HepG2 (cell line): Measurements from ENCODE around the gene PAK1. TPM values are rescaled to one million over a fixed set of nuclear protein-coding genes. Genes with fewer than 3 reads are reported as not detected.

Source experiments
- ATAC-seq: fragments of 200-7000 bp; cut with Tn5 transposase; 3 replicates; pipeline ENCODE4 v1.9.1; 2020; ENCODE audit warnings: mild to moderate bottlenecking, moderate library complexity
- BruUV-seq: library from RNA; stranded (reverse); fragments of 400-500 nt; replicated peaks from 2 replicates; lab custom pipeline; 2021; lab: Mats Ljungman, UMichigan
- CTCF ChIA-PET: fragments of 300-600 bp; formaldehyde crosslinking; extraction: SDS; loops from one replicate; lab custom pipeline; 2021; ENCODE audit warnings: low total read pairs, inconsistent platforms, low intra/inter-chr PET ratio; lab: Yijun Ruan, JAX
- POLR2A ChIA-PET: fragments of 350-600 bp; sonication (Branson Sonifier 250); formaldehyde crosslinking; loops from one replicate; lab custom pipeline; 2020; ENCODE audit warnings: antibody characterized with exemption, inconsistent platforms; lab: Yijun Ruan, JAX
- DNase-seq: peaks from one replicate; pipeline ENCODE4 v3.0.0-alpha.2; 2015; ENCODE audit warnings: low spot score
- FAIRE-seq: peaks from 3 replicates; lab custom pipeline; 2011; peaks lifted over from hg19 to GRCh38; lab: Jason Lieb, UNC
- H2AFZ ChIP-seq: one replicate; pipeline ENCODE4 v1.6.1; 2011; ENCODE audit warnings: low read length, inconsistent platforms
- H3K27ac ChIP-seq: fragments of 300-600 bp; 3 replicates; pipeline ENCODE4 v1.8.0; 2011; ENCODE audit warnings: mixed run types, mild to moderate bottlenecking, mixed read lengths, low read length, inconsistent platforms; ENCODE audit not compliant: insufficient read depth; ENCODE audit errors: extremely low read length
- H3K27me3 ChIP-seq, 2 experiments: fragments of 200-600 bp in 1 of 2; 2 replicates in 1 of 2; 3 replicates in 1 of 2; pipeline versions ENCODE4 v1.6.0 to v1.8.0; 2011; ENCODE audit warnings: low read length in 2 of 2, mild to moderate bottlenecking in 2 of 2, moderate library complexity in 2 of 2, inconsistent platforms in 1 of 2; ENCODE audit not compliant: insufficient read depth in 2 of 2, control insufficient read depth in 1 of 2
- H3K36me3 ChIP-seq, 2 experiments: fragments of 200-600 bp in 1 of 2; replicated peaks in 1 of 2; 2 replicates in 1 of 2; 3 replicates in 1 of 2; pipeline versions ENCODE4 v1.5.1 to v1.8.0; 2011; ENCODE audit warnings: low read length in 2 of 2, inconsistent platforms in 1 of 2; ENCODE audit not compliant: insufficient read depth in 2 of 2, control insufficient read depth in 1 of 2
- H3K4me1 ChIP-seq: 2 replicates; pipeline ENCODE4 v1.5.1; 2012; ENCODE audit warnings: low read length, inconsistent platforms; ENCODE audit not compliant: insufficient read depth
- H3K4me2 ChIP-seq: 2 replicates; pipeline ENCODE4 v1.6.0; 2011; ENCODE audit warnings: low read depth, low read length, inconsistent platforms
- H3K4me3 ChIP-seq, 3 experiments: fragments of 200-600 bp in 1 of 3; sonication (generic), shearing (Covaris generic) in 1 of 3; replicated peaks in 1 of 3; 2 replicates each; pipeline ENCODE4 v1.5.1; 2011 to 2016; ENCODE audit warnings: low read length in 3 of 3, inconsistent platforms in 2 of 3, low read depth in 2 of 3, mild to moderate bottlenecking in 2 of 3, control low read depth in 1 of 3, mixed read lengths in 1 of 3; ENCODE audit not compliant: insufficient read depth in 1 of 3
- H3K79me2 ChIP-seq: one replicate; pipeline ENCODE4 v1.6.1; 2011; ENCODE audit warnings: low read length, inconsistent platforms; ENCODE audit not compliant: insufficient read depth
- H3K9ac ChIP-seq: 2 replicates; pipeline ENCODE4 v1.6.0; 2011; ENCODE audit warnings: mild to moderate bottlenecking, low read depth, low read length, inconsistent platforms; ENCODE audit not compliant: insufficient read depth
- H3K9me3 ChIP-seq: 2 replicates; pipeline ENCODE4 v1.5.1; 2012; ENCODE audit warnings: mild to moderate bottlenecking, low read length
- H4K20me1 ChIP-seq: 2 replicates; pipeline ENCODE4 v1.6.0; 2011; ENCODE audit warnings: inconsistent platforms, mild to moderate bottlenecking, low read length, moderate library complexity; ENCODE audit not compliant: insufficient read depth
- CENPBD1 ChIP-seq: sonication (generic); formaldehyde crosslinking; IDR thresholded peaks from 2 replicates; pipeline ENCODE4 v1.8.0; 2022; ENCODE audit warnings: missing genetic modification reagents, low read depth, mild to moderate bottlenecking, borderline replicate concordance
- HIVEP1 ChIP-seq: sonication (generic); formaldehyde crosslinking; IDR thresholded peaks from 2 replicates; pipeline ENCODE4 v1.4.0; 2020; ENCODE audit warnings: mild to moderate bottlenecking, missing genetic modification reagents
- SNAI1 ChIP-seq: sonication (generic); formaldehyde crosslinking; IDR thresholded peaks from 2 replicates; pipeline ENCODE4 v1.5.0; 2020; ENCODE audit warnings: mild to moderate bottlenecking, missing genetic modification reagents, borderline replicate concordance
- ZMYM4 ChIP-seq: sonication (generic); formaldehyde crosslinking; IDR thresholded peaks from 2 replicates; pipeline ENCODE4 v1.8.1; 2023; ENCODE audit warnings: mild to moderate bottlenecking, missing genetic modification reagents
- ZNF282 ChIP-seq: fragments of 450-650 bp; IDR thresholded peaks from 2 replicates; pipeline ENCODE4 v1.6.1; 2018; ENCODE audit not compliant: partially characterized antibody
- ZNF589 ChIP-seq: sonication (generic); formaldehyde crosslinking; conservative IDR thresholded peaks from 2 replicates; pipeline ENCODE4 v1.8.0; 2022; ENCODE audit warnings: mild to moderate bottlenecking, moderate library complexity, missing genetic modification reagents
- ZNF660 ChIP-seq: sonication (generic); formaldehyde crosslinking; IDR thresholded peaks from 2 replicates; pipeline ENCODE4 v1.5.1; 2020; ENCODE audit warnings: mild to moderate bottlenecking, low read depth, missing genetic modification reagents, borderline replicate concordance
- ZNF724P ChIP-seq: sonication (generic); formaldehyde crosslinking; IDR thresholded peaks from 2 replicates; pipeline ENCODE4 v1.8.0; 2022; ENCODE audit warnings: missing genetic modification reagents, borderline replicate concordance
- ZNF777 ChIP-seq: sonication (generic); formaldehyde crosslinking; IDR thresholded peaks from 2 replicates; pipeline ENCODE4 v1.4.0; 2020; ENCODE audit warnings: missing genetic modification reagents
- in situ Hi-C: cut with HindIII; loops from 2 replicates; pipeline ENCODE4 v1.10.0; 2017; ENCODE audit warnings: low pct_unique_long_range_greater_than_20kb; ENCODE audit not compliant: extremely low pct_ligation_motif_present
- intact Hi-C: fragments of 100-400 bp; cut with micrococcal nuclease; formaldehyde crosslinking; loops from one replicate; pipeline ENCODE4 v1.10.0; 2022; ENCODE audit not compliant: unreplicated experiment
- polyA plus RNA-seq, 8 experiments: library from polyadenylated mRNA; depleted of rRNA in 3 of 8; stranded (reverse) in 7 of 8; unstranded in 1 of 8; fragments of >200 nt; fragmentation: Illumina TruSeq in 4 of 8; extraction: Trizol in 4 of 8; gene quantifications; 2 replicates each; pipeline versions ENCODE4 v1.2.1 to v1.2.3, GENCODE V29; 2011 to 2016; ENCODE audit warnings: low read depth in 4 of 8, missing spikeins in 1 of 8, mixed read lengths in 1 of 8; ENCODE audit not compliant: insufficient read depth in 1 of 8
- total RNA-seq, 5 experiments: library from RNA; depleted of rRNA; stranded (reverse); fragments of >200 nt; fragmentation: Illumina TruSeq; extraction: Trizol; gene quantifications; 2 replicates each; pipeline ENCODE4 v1.2.3, GENCODE V29; 2016; ENCODE audit warnings: low read depth in 1 of 5
- TF ChIP-seq, protein P1 (sequence below): sonication (generic); formaldehyde crosslinking; IDR thresholded peaks from 2 replicates; pipeline ENCODE4 v1.5.0; 2020; ENCODE audit warnings: missing genetic modification reagents

The PAK1 gene
- total and polyA plus RNA-seq, 2 of the 13 experiments (the other 11 are each of a cell fraction or from before 2014, with no cell fraction given) = 1.5 to 4.3 TPM

GRCh38 chr11:77308838-77309237 lies 165.1 kb downstream of the PAK1 start:
- POLR2A ChIA-PET = no interaction called here
- no peak for TF ChIP-seq ZNF589
- TF ChIP-seq HIVEP1 (CRISPR knock-in tag) = no peak
- TF ChIP-seq CENPBD1 = no peak
- no peak for TF ChIP-seq ZNF724P (CRISPR knock-in tag)
- TF ChIP-seq ZNF282 = no peak
- no peak for TF ChIP-seq ZNF777
- TF ChIP-seq ZMYM4 (CRISPR knock-in tag) = no peak
- no peak for TF ChIP-seq ZNF660 (CRISPR knock-in tag)
- no peak for TF ChIP-seq SNAI1
- TF ChIP-seq, protein P1, sequence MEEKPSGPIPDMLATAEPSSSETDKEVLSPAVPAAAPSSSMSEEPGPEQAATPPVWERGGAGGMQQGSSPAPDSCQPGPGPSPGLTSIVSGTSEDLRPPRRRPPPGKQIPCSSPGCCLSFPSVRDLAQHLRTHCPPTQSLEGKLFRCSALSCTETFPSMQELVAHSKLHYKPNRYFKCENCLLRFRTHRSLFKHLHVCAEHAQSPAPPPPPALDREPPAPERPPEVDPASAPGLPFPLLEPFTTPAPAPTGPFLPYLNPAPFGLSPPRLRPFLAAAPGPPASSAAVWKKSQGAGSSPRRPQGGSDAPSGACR = no peak
- ATAC-seq (no peak), FAIRE-seq (no peak), DNase-seq (no peak)
- H3K79me2 ChIP-seq = no peaks in the 10 kb centered on the region
- no peak overlapping the region for H3K4me2 ChIP-seq
- in situ Hi-C loops = no loop called here
- H2AFZ ChIP-seq = no peak overlapping the region
- no peaks in the 10 kb centered on the region for H3K4me1 ChIP-seq
- H3K27ac ChIP-seq = no peak overlapping the region
- peaks cover 0 to 4% of the 10 kb centered on the region in 2 experiments; a peak in 1 of 5 replicates for H3K27me3 ChIP-seq
- H4K20me1 ChIP-seq = no peaks in the 10 kb centered on the region
- CTCF ChIA-PET = no interaction called here
- intact Hi-C loops = no loop called here
- no TSS peak for BruUV-seq
- no peaks in the 10 kb centered on the region for H3K36me3 ChIP-seq
- H3K9me3 ChIP-seq = no peaks in the 10 kb centered on the region
- H3K4me3 ChIP-seq = no peak overlapping the region
- no peak overlapping the region for H3K9ac ChIP-seq
